Activated naive CD4-positive, alpha-beta T cell treated with anti-CD3 and anti-CD28 coated beads, Interleukin-2, amount 50 U/mL, for 72 hours (primary cell): ENCODE data around the gene MANEA. TPM values are rescaled to one million over a fixed set of nuclear protein-coding genes. Genes with fewer than 3 reads are reported as not detected.

Experiments used
- ATAC-seq, 2 donors: fragments of 150-1000 bp; cut with Tn5 transposase; 2 replicates each; pipeline ENCODE4 v1.10.0; 2021; ENCODE audit warnings: mild to moderate bottlenecking in 2 of 2, moderate library complexity in 2 of 2
- DNase-seq, 2 donors: peaks; one replicate each; pipeline ENCODE4 v3.0.0; 2021 to 2022; ENCODE audit warnings: low spot score in 2 of 2
- H3K27ac Mint-ChIP-seq, 2 donors: one replicate each; pipeline ENCODE4 v1.8.0; 2022; ENCODE audit warnings: mild to moderate bottlenecking in 2 of 2, mixed read lengths in 2 of 2
- H3K36me3 Mint-ChIP-seq, 2 donors: one replicate each; pipeline ENCODE4 v1.8.0; 2022; ENCODE audit warnings: mixed read lengths in 2 of 2
- H3K9me3 Mint-ChIP-seq, 2 donors: one replicate each; pipeline ENCODE4 v1.8.0; 2022; ENCODE audit warnings: mixed read lengths in 2 of 2
- total RNA-seq, 2 donors: library from RNA; stranded (reverse); gene quantifications; one replicate each; pipeline ENCODE4 v1.2.3, GENCODE V29; 2022

Gene MANEA
- total RNA-seq, 2 donors from 2014 or later, result 15.6 to 16.4 TPM

DNA sequence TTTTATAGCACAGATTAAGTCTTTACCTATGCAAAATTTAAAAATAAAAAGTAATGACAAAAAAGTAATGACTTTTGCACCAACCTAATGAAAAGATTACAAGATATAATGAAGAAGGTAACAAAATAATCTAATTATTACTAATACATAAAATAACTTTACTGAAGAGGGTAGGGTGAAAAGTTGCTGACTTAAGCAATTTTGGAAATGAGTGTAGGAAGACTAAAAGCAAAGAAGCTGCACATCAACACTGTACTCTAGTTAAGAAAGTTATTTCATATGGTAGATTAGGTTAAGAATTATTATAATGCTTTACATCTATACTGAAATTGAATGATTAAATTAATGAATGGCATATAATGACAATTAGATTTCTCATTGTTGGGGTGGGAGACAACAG is 76.8 kb downstream of the MANEA start:
- H3K36me3 Mint-ChIP-seq, result peaks cover 0 to 6% of the 10 kb centered on the region in 2 donors
- ATAC-seq, result no peak
- no peaks in the 10 kb centered on the region for H3K9me3 Mint-ChIP-seq
- no peak for DNase-seq
- H3K27ac Mint-ChIP-seq, result no peak overlapping the region

DNA sequence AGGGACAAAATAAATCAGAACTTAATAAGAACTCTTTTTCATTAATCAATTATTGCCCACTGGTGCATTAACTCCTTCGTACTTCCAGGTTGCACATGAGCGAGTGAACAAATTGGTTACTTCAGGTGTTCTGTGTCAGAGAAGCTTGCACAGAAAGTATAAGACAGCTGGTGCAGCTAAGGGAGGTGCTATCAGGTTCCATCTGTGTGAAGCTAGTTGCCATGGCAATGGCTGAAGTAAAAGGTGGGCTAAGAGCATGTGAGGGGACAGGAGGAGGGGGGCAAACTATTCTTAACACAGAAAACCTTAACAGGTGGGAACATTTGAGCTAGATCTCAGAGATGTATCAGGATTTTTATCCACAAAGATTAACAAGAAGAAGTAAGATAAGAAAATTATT is 81.6 kb downstream of the MANEA start:
- no peak for DNase-seq
- Mint-ChIP-seq H3K36me3 (no peaks in the 10 kb centered on the region), H3K9me3 (no peaks in the 10 kb centered on the region), H3K27ac (no peak overlapping the region)
- no peak for ATAC-seq
